Gastrocnemius medialis (tissue), 4 donors: ENCODE results near the gene ULBP3.

Experiments used
- CTCF ChIP-seq, 5 experiments: fragments of 450-650 bp in 3 of 5; fragments of 200-600 bp in 2 of 5; sonication (generic) in 2 of 5; IDR thresholded peaks in 4 of 5; conservative IDR thresholded peaks in 1 of 5; 1 replicate in 4 of 5; 2 replicates in 1 of 5; pipeline ENCODE4 v1.5.1; 2016 to 2019; ENCODE audit warnings: antibody characterized with exemption in 5 of 5, mild to moderate bottlenecking in 3 of 5, moderate library complexity in 3 of 5
- POLR2A ChIP-seq, 2 donors: fragments of 450-650 bp; IDR thresholded peaks; one replicate each; pipeline ENCODE4 v1.6.1; 2017; ENCODE audit warnings: antibody characterized with exemption in 2 of 2, mild to moderate bottlenecking in 2 of 2, moderate library complexity in 2 of 2

DNA sequence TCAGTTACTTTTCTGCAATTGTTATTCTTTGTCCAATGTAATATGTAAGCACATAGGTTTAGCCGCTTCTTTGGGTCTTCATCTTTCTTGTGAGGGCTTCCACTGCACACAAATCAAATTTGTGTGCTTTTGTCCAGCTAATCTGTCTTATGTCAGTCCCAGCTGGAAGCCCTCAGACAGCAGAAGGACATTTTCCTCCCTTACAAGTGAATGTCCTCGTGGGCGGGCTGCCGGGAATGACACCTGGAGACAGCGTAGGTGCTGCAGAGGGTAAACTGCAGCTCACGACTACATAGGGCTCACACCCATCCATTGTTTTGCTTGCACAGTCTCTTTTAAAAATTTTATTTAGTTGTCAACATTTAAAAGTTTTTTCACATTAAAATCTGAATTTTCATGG lies 49.3 kb upstream of the ULBP3 start:
- TF ChIP-seq CTCF (IDR thresholded peaks at IDR 0.05 in 4 of 5, conservative IDR thresholded peaks at IDR 0.05 in 1 of 5), result no peak
- TF ChIP-seq POLR2A (IDR thresholded peaks at IDR 0.05), result no peak
